H1 (cell line): ENCODE data around the gene SLC12A8. TPM values are rescaled to one million over a fixed set of nuclear protein-coding genes. Genes with fewer than 3 reads are reported as not detected.

Source experiments
- CTCF ChIA-PET: fragments of 300-600 bp; sonication (Branson Sonifier 250); formaldehyde crosslinking; loops from one replicate; lab custom pipeline; 2021; ENCODE audit not compliant: partially characterized antibody; lab: Charles Lee
- POLR2A ChIA-PET: fragments of 300-600 bp; sonication (Branson Sonifier 250); formaldehyde crosslinking; loops from one replicate; lab custom pipeline; 2021; ENCODE audit warnings: inconsistent platforms; ENCODE audit not compliant: partially characterized antibody; lab: Charles Lee
- DNase-seq, 2 experiments: peaks; one replicate each; pipeline versions ENCODE4 v3.0.0 to v3.0.0-alpha.2; 2010 to 2022; ENCODE audit warnings: low spot score in 2 of 2, low read depth in 1 of 2, mixed read lengths in 1 of 2
- FAIRE-seq: peaks from 2 replicates; lab custom pipeline; 2011; peaks lifted over from hg19 to GRCh38; lab: Jason Lieb, UNC
- H2AFZ ChIP-seq: 2 replicates; pipeline ENCODE4 v1.8.1; 2012; ENCODE audit warnings: low read length, inconsistent platforms
- H2AK5ac ChIP-seq: 2 replicates; pipeline ENCODE4 v1.6.1; 2013; ENCODE audit warnings: low read depth, low read length
- H2BK120ac ChIP-seq: replicated peaks from 2 replicates; pipeline ENCODE3; 2013; ENCODE audit warnings: low read depth, low read length, inconsistent platforms
- H2BK12ac ChIP-seq: 2 replicates; pipeline ENCODE4 v1.6.1; 2013; ENCODE audit warnings: low read depth, low read length
- H2BK15ac ChIP-seq: 2 replicates; pipeline ENCODE4 v1.6.1; 2013; ENCODE audit warnings: low read length
- H2BK20ac ChIP-seq: 2 replicates; pipeline ENCODE4 v1.6.1; 2013; ENCODE audit warnings: low read length
- H2BK5ac ChIP-seq: 2 replicates; pipeline ENCODE4 v1.6.1; 2013; ENCODE audit warnings: low read depth, low read length
- H3K14ac ChIP-seq: 2 replicates; pipeline ENCODE4 v1.6.1; 2013; ENCODE audit warnings: inconsistent platforms; ENCODE audit not compliant: insufficient read length
- H3K18ac ChIP-seq: 2 replicates; pipeline ENCODE4 v1.6.1; 2013; ENCODE audit warnings: low read length; ENCODE audit errors: extremely low read depth
- H3K23ac ChIP-seq: 2 replicates; pipeline ENCODE4 v1.6.1; 2013; ENCODE audit warnings: inconsistent platforms; ENCODE audit not compliant: insufficient read length
- H3K23me2 ChIP-seq: 2 replicates; pipeline ENCODE4 v1.6.1; 2013; ENCODE audit warnings: low read depth, low read length
- H3K27ac ChIP-seq: 2 replicates; pipeline ENCODE4 v1.6.1; 2011; ENCODE audit warnings: low read depth, low read length, inconsistent platforms
- H3K27me3 ChIP-seq, 4 experiments: replicated peaks in 1 of 4; 1 replicate in 1 of 4; 2 replicates in 3 of 4; pipeline versions ENCODE4 v1.6.1 to v1.8.1; 2011 to 2013; ENCODE audit warnings: low read length in 3 of 4, mild to moderate bottlenecking in 3 of 4, inconsistent platforms in 2 of 4, mixed read lengths in 2 of 4, moderate library complexity in 1 of 4; ENCODE audit not compliant: control insufficient read depth in 3 of 4, insufficient read depth in 3 of 4; ENCODE audit errors: extremely low read depth in 1 of 4
- H3K36me3 ChIP-seq, 4 experiments: 2 replicates each; pipeline versions ENCODE4 v1.6.1 to v1.8.1; 2011 to 2013; ENCODE audit warnings: mild to moderate bottlenecking in 4 of 4, low read length in 3 of 4, moderate library complexity in 2 of 4, control low read depth in 1 of 4, inconsistent platforms in 1 of 4; ENCODE audit not compliant: insufficient read depth in 4 of 4, control insufficient read depth in 2 of 4
- H3K4ac ChIP-seq: replicated peaks from 2 replicates; pipeline ENCODE3; 2013; ENCODE audit warnings: low read length, low read depth, mixed read lengths, inconsistent platforms; ENCODE audit not compliant: insufficient read length
- H3K4me1 ChIP-seq, 4 experiments: replicated peaks in 1 of 4; 1 replicate in 1 of 4; 2 replicates in 3 of 4; pipeline versions ENCODE4 v1.6.1 to v1.8.1; 2011 to 2013; ENCODE audit warnings: low read length in 3 of 4, inconsistent platforms in 2 of 4, mixed read lengths in 1 of 4; ENCODE audit not compliant: insufficient read depth in 4 of 4, control insufficient read depth in 3 of 4
- H3K4me2 ChIP-seq, 2 experiments: 2 replicates each; pipeline versions ENCODE4 v1.6.1 to v1.8.1; 2011 to 2013; ENCODE audit warnings: low read depth in 2 of 2, low read length in 2 of 2, control low read depth in 1 of 2, inconsistent platforms in 1 of 2, mild to moderate bottlenecking in 1 of 2; ENCODE audit not compliant: insufficient read depth in 1 of 2
- H3K4me3 ChIP-seq, 4 experiments: fragments of 200-600, 300-600 bp in 1 of 4; sonication (generic), shearing (Covaris generic), sonication (Bioruptor Twin) in 1 of 4; 2 replicates each; pipeline versions ENCODE4 v1.5.1 to v1.8.1; 2011 to 2016; ENCODE audit warnings: low read length in 4 of 4, low read depth in 3 of 4, control low read depth in 2 of 4, inconsistent platforms in 2 of 4, mild to moderate bottlenecking in 2 of 4, mixed read lengths in 1 of 4, moderate library complexity in 1 of 4; ENCODE audit not compliant: insufficient read depth in 2 of 4; ENCODE audit errors: extremely low read depth in 1 of 4
- H3K56ac ChIP-seq: replicated peaks from 2 replicates; pipeline ENCODE3; 2013; ENCODE audit warnings: low read depth, mild to moderate bottlenecking, mixed read lengths, low read length, inconsistent platforms; ENCODE audit not compliant: insufficient read length
- H3K79me1 ChIP-seq: 2 replicates; pipeline ENCODE4 v1.6.1; 2013; ENCODE audit warnings: low read depth, low read length, control low read depth
- H3K79me2 ChIP-seq, 2 experiments: 2 replicates each; pipeline versions ENCODE4 v1.6.1 to v1.8.1; 2012 to 2013; ENCODE audit warnings: low read length in 2 of 2, mild to moderate bottlenecking in 2 of 2, inconsistent platforms in 1 of 2; ENCODE audit not compliant: insufficient read depth in 2 of 2, control insufficient read depth in 1 of 2
- H3K9ac ChIP-seq, 4 experiments: replicated peaks in 1 of 4; 1 replicate in 1 of 4; 2 replicates in 3 of 4; pipeline versions ENCODE4 v1.6.1 to v1.8.1; 2011 to 2013; ENCODE audit warnings: low read depth in 3 of 4, low read length in 3 of 4, control low read depth in 2 of 4, mild to moderate bottlenecking in 2 of 4, moderate library complexity in 2 of 4, inconsistent platforms in 1 of 4; ENCODE audit errors: extremely low read depth in 1 of 4
- H3K9me3 ChIP-seq, 2 experiments: 2 replicates each; pipeline versions ENCODE4 v1.6.1 to v1.8.1; 2012 to 2013; ENCODE audit warnings: mild to moderate bottlenecking in 2 of 2, moderate library complexity in 2 of 2, control low read depth in 1 of 2, inconsistent platforms in 1 of 2, low read depth in 1 of 2, low read length in 1 of 2, mixed read lengths in 1 of 2; ENCODE audit not compliant: insufficient read depth in 2 of 2
- H4K20me1 ChIP-seq, 2 experiments: replicated peaks in 1 of 2; 2 replicates each; pipeline versions ENCODE3 to v1.8.1; 2011 to 2013; ENCODE audit warnings: inconsistent platforms in 2 of 2, low read length in 2 of 2, mild to moderate bottlenecking in 1 of 2; ENCODE audit not compliant: insufficient read depth in 2 of 2, control insufficient read depth in 1 of 2
- H4K5ac ChIP-seq: 2 replicates; pipeline ENCODE4 v1.6.1; 2013; ENCODE audit warnings: low read length, low read depth, mixed read lengths, inconsistent platforms; ENCODE audit not compliant: insufficient read length
- H4K8ac ChIP-seq: 2 replicates; pipeline ENCODE4 v1.8.0; 2013; ENCODE audit warnings: mild to moderate bottlenecking, moderate library complexity, low read length, inconsistent platforms; ENCODE audit not compliant: insufficient read depth; ENCODE audit errors: extremely low read depth
- H4K91ac ChIP-seq: replicated peaks from 2 replicates; pipeline ENCODE3; 2013; ENCODE audit warnings: low read length, mixed read lengths, inconsistent platforms; ENCODE audit not compliant: insufficient read length
- ASH2L ChIP-seq: fragments of 200-600, 300-600 bp; sonication (generic); IDR thresholded peaks from one replicate; pipeline ENCODE4 v1.7.1; 2017; ENCODE audit warnings: low read length
- CHD2 ChIP-seq: IDR thresholded peaks from 2 replicates; pipeline ENCODE4 v1.6.1; 2012; ENCODE audit warnings: low read length, improper control_type of control experiment
- HDAC2 ChIP-seq, 2 experiments: fragments of 300-600 bp in 1 of 2; sonication (generic) in 1 of 2; IDR thresholded peaks; 2 replicates each; pipeline ENCODE4 v1.6.1; 2011 to 2012; ENCODE audit warnings: low read depth in 2 of 2, low read length in 2 of 2, mild to moderate bottlenecking in 2 of 2, moderate library complexity in 2 of 2, borderline replicate concordance in 1 of 2, inconsistent platforms in 1 of 2
- JUND ChIP-seq: IDR thresholded peaks from 2 replicates; pipeline ENCODE4 v1.6.1; 2011; ENCODE audit warnings: mild to moderate bottlenecking, improper control_type of control experiment, low read length
- NRF1 ChIP-seq: IDR thresholded peaks from 2 replicates; pipeline ENCODE4 v1.6.1; 2011; ENCODE audit warnings: mild to moderate bottlenecking, low read depth, low read length, improper control_type of control experiment
- PHF8 ChIP-seq: fragments of 200-600 bp; sonication (generic); conservative IDR thresholded peaks from 2 replicates; pipeline ENCODE4 v1.7.1; 2012; ENCODE audit warnings: low read depth, mild to moderate bottlenecking, inconsistent platforms, low read length, moderate library complexity
- RAD21 ChIP-seq, 2 experiments: IDR thresholded peaks in 1 of 2; conservative IDR thresholded peaks in 1 of 2; 2 replicates each; pipeline ENCODE4 v1.6.1; 2011; ENCODE audit warnings: low read depth in 2 of 2, low read length in 2 of 2, improper control_type of control experiment in 1 of 2, inconsistent platforms in 1 of 2, mild to moderate bottlenecking in 1 of 2, moderate library complexity in 1 of 2
- RBBP5 ChIP-seq: IDR thresholded peaks from 2 replicates; pipeline ENCODE4 v1.7.1; 2012; ENCODE audit warnings: low read depth, mild to moderate bottlenecking, inconsistent platforms, low read length, moderate library complexity, borderline replicate concordance
- TAF7 ChIP-seq: optimal IDR thresholded peaks from 2 replicates; pipeline ENCODE3; 2011; ENCODE audit warnings: low read depth, mild to moderate bottlenecking, inconsistent platforms, low read length, moderate library complexity, borderline replicate concordance
- TEAD4 ChIP-seq: IDR thresholded peaks from 2 replicates; pipeline ENCODE4 v1.6.1; 2012; ENCODE audit warnings: low read depth, low read length, inconsistent platforms, mixed read lengths
- USF2 ChIP-seq: IDR thresholded peaks from 2 replicates; pipeline ENCODE4 v1.6.1; 2011; ENCODE audit warnings: low read length, improper control_type of control experiment
- polyA plus RNA-seq, 7 experiments: library from polyadenylated mRNA; depleted of rRNA in 3 of 7; stranded (reverse) in 5 of 7; unstranded in 2 of 7; fragments of >200 nt in 5 of 7; fragments of 200-250 nt in 2 of 7; gene quantifications; 1 replicate in 5 of 7; 2 replicates in 1 of 7; 4 replicates in 1 of 7; pipeline versions ENCODE4 v1.2.1 to v1.2.3, GENCODE V29; 2011 to 2013; ENCODE audit warnings: missing spikeins in 2 of 7, mixed read lengths in 2 of 7
- total RNA-seq: library from RNA; stranded (reverse); fragmentation: NEBNext Ultra II Directional; extraction: Animal tissue kit (Norgen Biotek cat#: 25700); gene quantifications from 2 replicates; pipeline ENCODE4 v1.2.1, GENCODE V29; 2021

The SLC12A8 gene
- total and polyA plus RNA-seq, 2 of the 8 experiments (the other 6 are each of a cell fraction or from before 2014, with no cell fraction given), result 13.7 to 14.4 TPM

- TF ChIP-seq NRF1, result no peak
These were observed 45.0 kb upstream of the SLC12A8 start (continued) for GRCh38 chr3:125257536-125257935.

GRCh38 chr3:125256675-125257074 lies 44.1 kb upstream of the SLC12A8 start:
- no peaks in the 10 kb centered on the region for H3K79me2 ChIP-seq
- ChIA-PET POLR2A (no interaction called here), CTCF (no interaction called here)
- DNase-seq, result no peak
- no peaks in the 10 kb centered on the region; the same call in 1 of the 2 replicates for H3K23me2 ChIP-seq
- H2BK15ac ChIP-seq, result no peak overlapping the region
- no peaks in the 10 kb centered on the region for H3K27me3 ChIP-seq
- no peaks in the 10 kb centered on the region; a peak in 1 of 8 replicates for H3K36me3 ChIP-seq
- no peak overlapping the region for H3K4me2 ChIP-seq
- no peaks in the 10 kb centered on the region for H3K79me1 ChIP-seq
- no peaks in the 10 kb centered on the region for H4K20me1 ChIP-seq
- no peak overlapping the region for H3K18ac ChIP-seq
- H4K5ac ChIP-seq, result no peak overlapping the region
- H2AFZ ChIP-seq, result no peak overlapping the region
- no peak overlapping the region for H3K27ac ChIP-seq
- H4K8ac ChIP-seq, result no peak overlapping the region
- no peak for FAIRE-seq
- H2AK5ac ChIP-seq, result no peak overlapping the region
- H3K14ac ChIP-seq, result no peak overlapping the region
- no peak overlapping the region for H2BK12ac ChIP-seq
- H3K4ac ChIP-seq, result no peak overlapping the region
- no peak overlapping the region for H2BK5ac ChIP-seq
- no peak overlapping the region for H3K9ac ChIP-seq
- no peak overlapping the region for H2BK120ac ChIP-seq
- H4K91ac ChIP-seq, result no peak overlapping the region
- no peaks in the 10 kb centered on the region for H3K4me1 ChIP-seq
- no peak overlapping the region for H2BK20ac ChIP-seq
- peaks cover 0 to 4% of the 10 kb centered on the region in 2 experiments; a peak in 1 of 4 replicates for H3K9me3 ChIP-seq
- H3K4me3 ChIP-seq, result no peak overlapping the region
- H3K56ac ChIP-seq, result no peak overlapping the region
- H3K23ac ChIP-seq, result no peak overlapping the region
- TF ChIP-seq TAF7 (no peak), TEAD4 (no peak), PHF8 (no peak), RAD21 (IDR thresholded peaks at IDR 0.05 in 1 of 2, conservative IDR thresholded peaks at IDR 0.05 in 1 of 2; ENCODE audit: low read depth in 2 of 2, low read length in 2 of 2) (no peak), HDAC2 (IDR thresholded peaks at IDR 0.05; ENCODE audit: borderline replicate concordance in 1 of 2, low read depth in 2 of 2, low read length in 2 of 2) (no peak), NRF1 (no peak), USF2 (no peak), ASH2L (no peak), CHD2 (no peak), RBBP5 (no peak), JUND (no peak)
